Occipital lobe (tissue), 2 donors: ENCODE results near the gene CABP1. TPM values are rescaled to one million over a fixed set of nuclear protein-coding genes. Genes with fewer than 3 reads are reported as not detected.
A peak's percentile ranks its signal among the peaks of the same experiment; 100 is the strongest.
"Not testable (repeated sequence)": the region's sequence is repeated elsewhere in the genome, so short reads cannot be mapped to it uniquely, and the experiment has no call there.

Experiments used
- DNase-seq: peaks from one replicate; lab custom pipeline; 2025; lab: John Stamatoyannopoulos, UW
- total RNA-seq: library from RNA; depleted of rRNA; stranded (reverse); fragments of >200 nt; gene quantifications from one replicate; pipeline ENCODE4 v1.2.3, GENCODE V29; 2014

Gene CABP1
- total RNA-seq, 1 donor from 2014 or later = 3.1 TPM

DNA sequence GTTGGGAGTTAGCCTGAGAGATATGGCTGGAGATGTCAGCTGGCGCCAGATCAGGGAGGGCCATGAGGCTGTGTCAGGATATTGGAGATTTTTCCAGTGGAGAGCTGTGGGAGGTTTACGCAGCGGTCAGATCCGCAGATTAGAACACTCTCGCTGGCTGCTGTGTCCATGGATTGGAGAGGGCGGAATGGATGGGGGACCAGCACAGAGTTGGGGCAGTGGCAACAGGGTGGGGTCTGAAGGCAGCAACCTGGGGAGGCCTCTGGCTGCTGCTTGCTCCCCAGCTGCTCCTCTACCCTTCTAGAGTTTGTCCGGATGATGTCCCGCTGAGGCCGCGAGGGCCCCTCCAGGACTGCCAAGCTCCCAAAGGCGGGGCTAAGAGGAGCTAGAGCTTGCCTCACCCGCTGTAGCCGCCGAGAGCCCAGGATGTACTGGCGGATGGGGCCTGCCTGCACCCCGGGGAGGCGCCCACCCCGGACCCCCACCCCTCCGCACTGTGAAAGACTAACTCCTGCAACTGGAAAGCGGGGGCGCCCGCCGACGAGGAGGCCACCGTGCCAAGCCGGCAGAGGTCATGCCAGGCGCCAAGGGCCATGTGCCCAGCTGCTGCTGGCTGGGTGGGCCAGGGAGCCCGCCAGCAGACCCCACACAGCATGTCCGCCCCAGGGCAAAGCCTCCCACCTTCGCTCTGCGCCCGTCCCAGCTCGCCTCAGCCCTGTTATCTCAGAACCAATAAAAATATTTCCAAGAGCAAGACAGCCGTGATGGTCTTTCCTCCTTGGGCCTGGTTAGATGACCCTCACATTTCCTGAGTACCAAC lies 26.4 kb downstream of the CABP1 start:
- DNase-seq = no peak

DNA sequence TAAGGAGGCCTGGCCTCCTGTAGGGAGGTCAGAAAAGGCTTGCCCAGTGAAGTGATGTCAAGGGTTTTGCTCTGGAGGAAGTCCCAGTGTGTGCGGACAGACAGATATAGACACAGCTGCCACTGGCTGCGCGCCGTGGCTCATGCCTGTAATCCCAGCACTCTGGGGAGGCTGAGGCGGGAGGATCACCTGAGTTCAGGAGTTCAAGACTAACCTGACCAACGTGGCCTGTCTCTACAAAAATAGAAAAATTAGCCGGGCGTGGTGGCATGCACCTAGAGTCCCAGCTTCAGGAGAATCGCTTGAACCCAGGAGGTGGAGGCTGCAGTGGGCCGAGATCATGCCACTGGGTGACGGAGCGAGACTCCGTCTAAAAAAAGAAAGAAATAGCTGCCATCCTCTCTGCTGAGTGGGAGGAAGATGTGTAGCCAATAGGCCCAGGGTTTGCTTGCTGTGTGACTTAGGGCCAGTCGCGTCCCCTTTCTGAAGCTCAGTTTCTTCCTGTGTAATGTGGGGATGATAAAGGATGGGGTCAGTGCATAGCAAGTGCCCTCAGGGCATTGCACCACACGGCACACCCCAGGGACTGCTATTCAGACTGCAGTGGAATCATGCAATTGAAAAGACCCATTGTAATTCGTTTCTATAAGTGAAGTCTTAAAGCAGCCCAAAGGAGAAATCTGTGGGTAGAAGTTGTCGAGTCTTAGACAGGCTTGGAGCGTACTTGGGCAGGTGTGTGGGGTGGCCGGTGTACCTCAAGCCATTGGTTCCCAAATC lies 27.9 kb downstream of the CABP1 start:
- DNase-seq = no peak

DNA sequence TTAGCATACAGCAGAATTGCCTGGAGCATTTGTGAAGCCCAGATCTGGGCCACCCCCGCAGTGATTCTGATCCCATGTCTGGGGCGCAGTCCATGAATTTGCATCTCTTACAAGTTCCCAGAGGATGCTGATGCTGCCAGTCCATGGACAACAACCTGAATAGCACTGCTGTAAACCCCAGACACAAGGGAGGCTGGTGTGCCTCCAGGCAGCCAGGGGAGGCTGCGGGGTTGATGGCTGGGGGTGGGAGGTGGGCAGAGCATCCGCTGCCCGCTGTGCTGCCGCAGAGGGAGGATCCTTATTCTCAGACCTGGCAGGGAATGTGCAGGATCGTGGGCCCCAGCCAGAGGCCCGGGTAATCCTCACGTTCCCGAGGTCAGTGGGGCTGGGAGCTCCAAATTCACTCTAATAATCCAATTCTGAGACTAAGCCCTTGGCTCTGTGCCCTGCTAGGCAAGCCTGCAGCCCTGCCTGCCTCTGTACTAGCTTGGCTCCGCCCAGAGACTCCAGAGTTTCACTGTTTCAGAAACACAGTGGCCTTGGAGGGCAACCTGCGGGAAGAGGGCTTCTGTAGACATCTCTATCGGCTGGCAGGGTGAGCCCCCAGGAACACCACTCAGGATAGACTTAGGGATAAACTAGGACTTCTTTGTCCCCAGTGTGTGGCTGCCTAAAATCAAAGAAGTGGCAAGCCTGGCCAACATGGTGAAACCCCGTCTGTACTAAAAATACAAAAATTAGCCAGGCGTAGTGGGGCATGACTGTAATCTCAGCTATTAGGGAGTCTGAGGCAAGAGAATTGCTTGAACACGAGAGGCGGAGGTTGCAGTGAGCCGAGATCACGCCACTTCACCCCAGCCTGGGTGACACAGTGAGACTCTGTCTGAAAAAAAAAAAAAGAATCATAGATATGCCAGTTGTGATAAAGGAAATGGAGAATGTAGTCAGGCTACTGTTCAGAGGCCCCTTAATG lies 28.7 kb downstream of the CABP1 start:
- DNase-seq = no peak

DNA sequence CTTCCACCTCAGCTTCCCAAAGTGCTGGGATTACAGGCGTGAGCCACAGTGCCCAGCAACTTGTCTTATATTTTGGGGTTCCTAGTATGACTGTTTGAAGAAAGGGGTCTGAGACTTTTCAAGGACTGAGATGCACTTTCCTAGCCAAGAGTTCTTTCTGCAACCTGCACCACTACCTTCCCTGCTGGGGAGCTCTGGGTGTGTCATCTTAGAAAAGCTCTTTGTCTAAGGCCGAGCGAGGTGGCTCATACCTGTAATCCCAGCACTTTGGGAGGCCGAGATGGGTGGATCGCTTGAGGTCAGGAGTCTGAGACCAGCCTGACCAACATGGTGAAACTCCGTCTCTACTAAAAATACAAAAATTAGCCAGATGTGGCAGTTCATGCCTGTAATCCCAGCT lies 29.8 kb downstream of the CABP1 start:
- DNase-seq = not testable (repeated sequence)

DNA sequence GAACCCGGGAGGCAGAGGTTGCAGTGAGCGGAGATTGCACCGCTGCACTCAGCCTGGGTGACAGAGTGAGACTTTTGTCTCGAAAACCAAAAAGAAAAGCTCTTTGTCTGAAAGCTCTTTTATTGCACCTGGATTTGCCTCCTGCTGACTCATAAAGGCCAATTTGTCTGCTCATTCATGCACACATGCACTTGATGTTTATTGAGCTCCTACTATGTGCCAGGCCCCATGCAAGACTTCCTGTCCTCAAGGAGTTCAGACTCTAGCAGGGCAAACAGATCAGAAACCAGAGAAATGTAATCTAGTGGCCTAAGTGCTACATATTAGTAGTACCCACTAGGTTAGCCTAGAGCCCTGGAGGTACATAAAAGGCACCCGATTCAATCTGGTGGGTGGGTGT lies 30.2 kb downstream of the CABP1 start:
- DNase-seq = no peak

DNA sequence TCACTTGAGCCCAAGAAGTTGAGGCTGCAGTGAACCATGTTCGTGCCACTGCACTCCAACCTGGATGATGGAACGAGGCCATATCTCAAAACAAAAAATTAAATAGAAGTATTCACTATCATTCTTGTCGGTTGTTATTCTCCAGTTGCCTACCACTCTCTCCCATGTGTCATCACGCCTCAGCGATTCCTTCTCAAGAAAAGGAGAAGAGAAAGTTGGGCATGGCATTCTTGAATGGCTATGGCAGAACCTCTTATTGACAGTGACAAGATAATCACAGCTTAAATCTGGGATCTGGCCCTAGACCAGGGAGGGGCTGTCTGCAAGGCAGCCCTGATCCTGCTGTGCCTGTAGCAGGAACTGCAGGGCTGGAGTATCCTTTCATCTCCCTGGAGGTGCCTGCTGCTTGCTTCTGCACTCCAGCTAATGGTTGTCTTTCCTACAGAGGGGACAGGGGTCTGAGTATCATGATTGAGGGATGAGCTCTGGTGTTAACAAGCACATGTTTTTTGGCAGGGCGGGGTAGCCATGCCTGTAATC lies 33.7 kb downstream of the CABP1 start:
- no peak for DNase-seq

DNA sequence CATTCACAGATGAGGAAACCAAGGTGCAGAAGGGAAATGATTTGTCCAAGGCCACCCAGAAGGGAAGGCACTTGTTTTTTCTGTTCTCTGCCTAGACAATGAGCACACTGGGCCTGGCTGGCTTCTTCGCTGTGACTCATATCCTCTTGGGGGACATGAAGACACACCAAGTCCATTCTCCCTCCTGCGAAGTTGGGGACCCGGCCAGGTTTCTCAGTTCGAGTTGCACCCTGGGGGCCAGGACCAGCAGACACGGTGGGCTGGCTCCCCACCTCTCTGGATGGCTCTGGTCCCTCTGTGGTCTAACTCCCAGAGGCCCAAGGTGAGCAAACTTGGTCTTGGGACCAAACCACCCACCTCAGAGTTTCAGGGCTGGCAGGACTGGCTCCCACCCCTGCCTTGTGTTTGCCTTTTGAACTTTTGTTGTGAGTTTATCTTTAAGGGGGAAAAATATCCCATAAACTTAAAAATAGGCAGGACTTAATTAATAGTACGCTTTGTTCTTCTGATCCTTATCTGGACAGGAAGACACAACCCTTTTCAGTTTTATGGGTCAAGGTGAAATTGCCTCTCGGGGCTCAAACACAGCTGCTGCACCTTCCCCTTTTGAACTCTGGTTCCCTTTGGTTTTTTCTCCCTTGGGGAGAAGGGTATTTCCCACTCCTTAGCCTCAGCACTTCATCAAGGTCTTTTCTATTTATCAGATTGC lies 37.5 kb downstream of the CABP1 start:
- no peak for DNase-seq

DNA sequence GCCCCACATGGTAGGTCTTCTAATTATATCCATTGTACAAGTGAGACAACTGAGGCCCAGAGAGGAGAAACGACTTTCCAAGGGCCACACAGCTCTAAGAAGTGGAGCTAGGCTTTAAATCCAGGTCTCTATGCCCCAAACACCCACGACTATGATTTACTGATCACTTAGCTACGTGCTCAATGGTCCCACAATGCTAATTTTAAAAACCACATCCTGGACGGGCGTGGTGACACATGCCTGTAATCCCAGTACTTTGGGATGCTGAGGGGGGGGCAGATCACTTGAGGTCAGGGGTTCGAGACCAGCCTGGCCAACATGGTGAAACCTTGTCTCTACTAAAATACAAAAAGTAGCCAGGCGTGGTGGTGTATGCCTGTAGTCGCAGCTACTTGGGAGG lies 38.1 kb downstream of the CABP1 start:
- DNase-seq = no peak

DNA sequence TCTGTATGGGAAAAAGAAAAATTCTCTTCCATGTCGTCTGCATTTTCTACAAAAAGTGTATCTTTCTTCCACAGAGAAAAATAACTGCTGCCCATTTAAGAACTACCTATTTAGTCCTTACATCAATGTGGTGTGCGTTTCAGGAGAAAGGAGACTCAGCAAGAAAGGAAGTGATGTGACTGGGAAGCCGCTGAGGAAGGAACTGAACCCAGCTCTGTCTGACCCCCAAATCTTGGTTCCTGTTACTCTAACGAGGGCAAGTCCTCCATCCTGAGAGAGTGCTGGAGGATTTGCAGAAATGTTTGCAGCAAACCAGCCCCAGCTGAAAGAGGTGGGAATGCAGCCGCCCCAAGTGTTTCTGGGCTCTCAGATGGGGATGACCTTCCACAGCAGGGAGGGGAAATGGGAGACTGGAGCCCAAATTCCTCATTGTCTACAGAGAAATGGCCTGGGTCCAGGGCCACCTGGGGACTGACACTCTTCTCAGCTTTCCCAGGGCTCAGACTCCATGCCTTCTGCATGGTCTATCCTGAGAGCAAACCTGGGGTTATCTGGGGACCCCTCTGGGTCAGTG lies 39.8 kb downstream of the CABP1 start:
- DNase-seq = no peak

DNA sequence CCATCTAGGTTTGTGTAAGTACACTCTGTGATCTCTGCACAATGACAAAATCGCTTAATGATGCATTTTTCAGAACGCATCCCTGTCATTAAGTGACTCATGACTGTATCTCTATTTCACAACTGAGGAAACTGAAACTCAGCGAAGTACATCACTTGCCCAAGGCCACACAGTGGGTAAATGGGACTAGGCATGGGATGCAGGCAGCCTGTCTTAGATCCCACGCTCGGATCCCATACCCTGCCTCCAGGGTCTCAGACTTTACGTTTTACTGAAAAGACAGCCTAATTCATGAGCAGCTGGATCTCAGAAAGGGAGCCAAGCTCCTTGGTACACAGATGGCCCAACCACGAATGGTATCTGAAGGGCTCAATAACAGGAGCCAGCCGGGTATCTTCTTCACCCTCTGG lies 44.1 kb downstream of the CABP1 start:
- no peak for DNase-seq

DNA sequence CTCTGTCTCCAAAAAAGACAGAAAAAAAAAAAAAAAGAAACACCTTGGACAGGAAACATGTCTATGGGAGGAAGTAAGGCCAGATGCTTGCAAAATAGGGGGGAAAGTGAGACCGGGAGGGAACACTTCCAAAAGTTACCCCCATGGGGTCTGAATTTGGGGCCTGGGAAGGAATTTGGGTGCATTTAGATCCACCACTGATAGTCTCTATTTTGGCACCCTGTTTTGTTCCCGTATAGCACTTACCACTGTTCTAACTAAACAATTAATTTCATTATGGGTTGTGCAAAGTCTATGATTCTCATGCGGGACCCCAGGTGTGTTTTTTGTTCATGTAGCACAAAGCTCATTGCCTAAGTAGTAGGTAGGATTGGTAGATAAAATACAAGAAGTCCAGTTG lies 45.1 kb downstream of the CABP1 start:
- DNase-seq = no peak

DNA sequence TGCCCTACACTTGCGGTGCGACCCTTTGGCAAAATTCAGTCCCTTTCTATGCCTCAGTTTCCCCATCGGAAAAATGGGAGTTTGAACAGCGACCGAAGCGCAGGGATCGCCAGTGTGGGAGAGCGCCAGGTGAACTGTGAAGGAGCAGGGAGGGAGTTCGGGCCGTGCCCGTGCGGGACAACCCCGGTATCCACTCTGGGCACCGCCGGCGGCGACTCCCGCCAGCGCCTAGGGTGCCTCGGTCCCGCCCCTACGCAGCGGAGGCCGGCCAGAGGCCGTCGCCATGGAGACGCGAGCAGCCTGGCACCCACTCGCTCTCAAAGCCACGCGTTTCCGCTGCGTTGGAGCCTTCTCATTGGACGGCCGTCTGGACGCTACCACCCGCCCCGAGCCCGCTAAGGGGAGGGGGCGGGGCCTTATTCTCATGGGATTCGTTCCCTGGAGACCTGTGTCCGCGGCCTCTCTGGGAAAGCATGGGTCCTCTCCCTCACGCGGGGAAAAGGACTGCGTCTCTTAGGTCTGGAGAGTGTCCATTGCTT lies 45.8 kb downstream of the CABP1 start:
- DNase-seq = peak; percentile 94

DNA sequence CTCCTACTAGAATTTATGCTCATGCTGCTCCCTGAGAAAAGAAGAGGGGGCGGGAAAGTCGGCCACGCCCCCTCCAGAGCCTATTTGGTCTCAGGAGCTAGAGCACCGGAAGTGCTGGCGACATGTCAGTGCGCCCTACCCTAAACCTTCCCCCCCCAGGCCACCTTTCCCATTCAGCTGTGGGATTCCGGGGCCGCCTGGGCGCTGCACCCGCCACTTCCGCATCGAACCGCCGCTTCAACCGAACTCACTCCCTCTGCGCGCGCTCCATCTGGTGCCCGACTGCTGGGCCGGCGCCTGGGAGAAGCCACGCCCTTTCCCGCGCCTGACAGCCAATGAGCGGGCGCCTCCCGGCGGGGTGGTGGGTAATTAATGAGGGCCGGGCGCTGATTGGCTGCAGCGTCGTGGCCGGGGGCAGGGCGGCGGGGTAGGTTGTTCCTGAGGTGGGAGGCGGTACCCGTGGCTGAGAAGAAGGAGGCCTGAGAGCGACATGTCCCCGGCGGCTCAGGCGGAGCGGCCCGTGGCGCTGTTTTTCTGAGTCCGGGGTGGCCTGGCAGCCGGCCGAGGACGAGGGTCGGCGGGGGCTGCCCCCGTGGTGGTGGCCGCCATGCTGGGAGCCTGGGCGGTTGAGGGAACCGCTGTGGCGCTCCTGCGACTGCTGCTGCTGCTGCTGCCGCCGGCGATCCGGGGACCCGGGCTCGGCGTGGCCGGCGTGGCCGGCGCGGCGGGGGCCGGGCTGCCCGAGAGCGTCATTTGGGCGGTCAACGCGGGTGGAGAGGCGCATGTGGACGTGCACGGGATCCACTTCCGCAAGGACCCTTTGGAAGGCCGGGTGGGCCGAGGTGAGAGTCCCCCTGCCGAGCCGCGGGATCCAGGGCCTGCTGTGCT lies 46.5 kb downstream of the CABP1 start, which contains the start of gene MLEC:
TSS of gene MLEC (plus strand) at position 460 of the 888 bp plus-strand sequence. CDS start at position 608, 148 bp downstream.
- DNase-seq = peak; percentile 99

DNA sequence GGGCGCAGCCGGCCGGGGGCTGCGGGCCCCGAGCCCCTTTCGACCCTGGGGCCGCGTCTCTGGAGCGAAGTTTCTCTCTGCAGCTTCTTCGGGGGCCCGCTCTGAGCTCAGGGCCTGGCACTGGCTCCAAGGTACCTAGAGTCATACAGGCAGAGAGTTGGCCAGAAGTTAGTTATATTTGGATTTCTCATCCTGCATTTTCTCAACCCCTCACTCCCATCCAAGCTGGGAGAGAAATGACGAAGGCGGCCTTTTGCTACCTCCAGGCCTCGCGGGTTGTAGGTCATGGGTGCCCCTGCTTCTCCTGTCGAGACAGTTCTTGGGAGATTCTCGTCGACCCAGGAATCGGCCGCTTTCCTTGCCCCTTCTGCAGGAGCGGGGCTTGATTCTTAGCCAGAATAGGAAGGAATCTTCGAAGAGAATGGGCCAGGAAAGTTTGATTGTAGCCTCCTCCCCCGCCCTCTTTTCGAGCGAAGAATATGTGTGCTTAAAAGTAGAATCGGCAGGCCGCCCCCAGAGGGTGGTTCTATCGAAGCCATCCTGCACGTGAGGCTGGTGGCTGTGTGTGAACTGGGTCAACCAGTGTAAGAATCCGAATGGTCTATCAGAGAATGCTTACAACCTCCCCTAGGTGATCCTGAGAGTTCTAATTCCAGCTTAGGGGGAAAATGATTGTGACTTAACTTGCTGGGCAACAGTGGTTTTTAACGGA lies 47.3 kb downstream of the CABP1 start:
- DNase-seq = no peak

DNA sequence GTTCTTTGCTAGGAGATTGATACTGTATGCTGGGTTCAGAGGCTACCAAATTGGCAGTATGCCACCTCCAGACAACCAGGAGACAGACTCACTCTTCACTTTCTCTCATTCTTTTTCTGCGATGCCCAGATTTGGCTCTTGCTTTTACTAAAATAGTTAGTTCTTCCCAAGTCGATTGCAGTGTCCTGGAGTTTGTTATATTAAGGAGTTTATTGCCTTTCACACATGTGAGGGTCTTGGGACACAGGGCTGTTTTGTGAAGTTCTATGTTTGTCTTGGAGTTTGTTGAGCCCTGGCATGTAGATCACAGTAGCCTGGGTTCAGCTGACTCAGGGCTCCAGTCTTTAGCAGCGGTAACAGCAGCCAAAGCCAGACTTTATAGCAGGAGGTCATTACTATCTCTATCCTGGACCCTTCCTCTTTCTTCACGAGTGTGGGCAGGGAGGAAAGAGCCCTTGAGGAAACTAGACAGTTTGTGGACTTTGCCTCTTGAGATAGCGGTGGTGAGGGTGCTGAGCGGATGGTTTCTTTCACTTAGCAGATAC lies 48.2 kb downstream of the CABP1 start:
- DNase-seq = no peak

DNA sequence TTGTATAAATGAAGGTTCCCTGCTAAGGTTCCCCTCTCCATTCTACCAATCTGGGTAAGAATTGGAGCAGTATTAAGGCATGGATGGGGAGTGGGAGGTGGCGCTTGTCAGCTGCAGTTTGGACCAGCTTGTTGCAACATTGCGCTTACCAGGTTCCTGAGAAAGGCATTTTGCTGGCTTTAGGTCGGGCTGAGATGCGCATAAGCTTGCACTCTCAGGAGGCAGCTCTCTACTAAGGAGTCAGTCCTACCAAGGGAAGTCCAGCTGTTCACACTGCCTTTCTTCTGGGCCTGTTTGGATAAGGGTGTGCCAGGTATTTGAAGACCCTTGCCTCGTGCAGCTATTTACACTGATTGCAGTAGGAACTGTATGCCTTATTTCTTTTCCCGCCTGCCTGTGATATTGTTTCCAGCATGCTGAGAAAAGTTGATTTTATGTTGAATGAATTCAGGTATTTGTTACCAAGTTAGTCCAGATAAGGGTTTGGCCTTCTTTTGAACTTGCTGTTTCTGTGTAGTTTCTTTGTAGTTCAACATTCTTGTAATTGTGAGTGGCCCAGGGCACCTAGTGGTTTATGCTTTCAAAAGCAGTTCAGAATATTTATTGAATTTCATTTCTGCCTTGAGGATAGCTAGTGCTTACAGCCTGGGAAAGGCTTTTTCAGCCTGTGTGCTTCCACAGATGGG lies 49.1 kb downstream of the CABP1 start:
- DNase-seq = no peak

DNA sequence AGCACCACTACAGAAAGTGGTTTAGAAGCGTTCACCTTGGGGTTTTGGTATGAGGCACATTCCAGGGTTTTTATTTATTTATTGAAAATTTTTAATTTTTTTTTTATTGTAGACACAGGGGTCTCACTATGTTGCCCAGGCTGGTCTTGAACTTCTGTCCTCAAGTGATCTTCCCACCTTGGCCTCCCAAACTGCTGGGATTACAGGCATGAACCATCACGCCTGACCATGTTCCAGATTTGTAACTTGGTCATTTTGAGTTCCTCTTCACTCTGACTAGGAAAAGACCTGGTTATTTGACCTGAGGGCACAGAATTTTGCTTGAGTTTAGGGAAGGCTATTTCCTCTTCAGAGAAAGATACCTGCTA lies 49.6 kb downstream of the CABP1 start:
- no peak for DNase-seq
